HEK293 (cell line): ENCODE measurements around the gene TOMM40.

ENCODE experiments used
- CTCF ChIP-seq: fragments of 450-650 bp; formaldehyde crosslinking; IDR thresholded peaks from 2 replicates; pipeline ENCODE4 v1.5.1; 2016; ENCODE audit warnings: missing biosample characterization, missing genetic modification characterization
- KLF1 ChIP-seq: fragments of 450-650 bp; formaldehyde crosslinking; IDR thresholded peaks from 2 replicates; pipeline ENCODE4 v1.5.1; 2016; ENCODE audit warnings: missing biosample characterization, missing genetic modification characterization
- MYNN ChIP-seq: fragments of 450-650 bp; formaldehyde crosslinking; IDR thresholded peaks from 2 replicates; pipeline ENCODE4 v1.5.1; 2016; ENCODE audit warnings: missing biosample characterization, missing genetic modification characterization, borderline replicate concordance
- ZNF211 ChIP-seq: fragments of 450-650 bp; formaldehyde crosslinking; IDR thresholded peaks from 2 replicates; pipeline ENCODE4 v1.5.1; 2016; ENCODE audit warnings: low read depth, missing biosample characterization, missing genetic modification characterization
- ZNF239 ChIP-seq: fragments of 450-650 bp; formaldehyde crosslinking; IDR thresholded peaks from 2 replicates; pipeline ENCODE4 v1.5.1; 2016; ENCODE audit warnings: missing biosample characterization, missing genetic modification characterization
- ZNF514 ChIP-seq: fragments of 450-650 bp; formaldehyde crosslinking; IDR thresholded peaks from 2 replicates; pipeline ENCODE4 v1.5.1; 2016; ENCODE audit warnings: missing biosample characterization, missing genetic modification characterization
- ZNF629 ChIP-seq: fragments of 450-650 bp; formaldehyde crosslinking; IDR thresholded peaks from 2 replicates; pipeline ENCODE4 v1.5.1; 2017; ENCODE audit warnings: missing biosample characterization, missing genetic modification characterization
- ZNF777 ChIP-seq: fragments of 450-650 bp; formaldehyde crosslinking; IDR thresholded peaks from 2 replicates; pipeline ENCODE4 v1.5.1; 2017; ENCODE audit warnings: missing biosample characterization, missing genetic modification characterization, borderline replicate concordance

GRCh38 chr19:44878120-44878865 is 12.8 kb upstream of the TOMM40 start:
- TF ChIP-seq KLF1 (tag by site-specific recombination) (no peak), ZNF629 (tag by site-specific recombination) (no peak), CTCF (no peak), ZNF777 (tag by site-specific recombination) (no peak), ZNF514 (no peak), ZNF211 (tag by site-specific recombination) (no peak), MYNN (tag by site-specific recombination) (no peak), ZNF239 (tag by site-specific recombination) (no peak)
